ENCODE measurements around the gene PRKCA.

The PRKCA gene

DNA sequence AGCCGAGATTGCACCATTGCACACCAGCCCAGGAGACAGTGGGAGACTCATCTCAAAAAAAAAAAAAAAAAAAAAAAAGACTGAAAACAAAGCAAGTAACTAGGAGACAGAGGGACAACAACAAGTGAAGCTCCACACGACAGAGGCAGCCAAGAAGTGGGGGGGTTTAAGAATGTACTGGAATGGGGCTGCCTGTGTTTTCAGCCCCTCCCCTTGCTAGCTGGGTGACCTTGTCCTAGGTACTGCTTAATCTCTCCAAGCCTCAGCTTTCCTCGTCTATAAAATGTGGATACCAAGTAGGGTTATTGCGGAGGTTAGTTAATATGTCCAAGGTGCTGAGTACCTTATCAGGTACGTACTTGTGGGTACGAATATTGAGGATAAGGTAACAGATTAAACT lies 368.7 kb downstream of the PRKCA start:
- Histone ChIP-seq H3K9me3 (ENCODE audit: insufficient read depth, low read depth, low read length) (no peaks in the 10 kb centered on the region), H3K9me2 (replicated peaks; ENCODE audit: low read depth, low read length) (no peaks in the 10 kb centered on the region), H2AFZ (ENCODE audit: low read length) (no peak overlapping the region), H3K36me3 (ENCODE audit: insufficient read depth, low read length) (no peaks in the 10 kb centered on the region), H3K4me1 (ENCODE audit: insufficient read depth, low read length, poor library complexity, severe bottlenecking) (peaks cover 9% of the 10 kb centered on the region), H3K27me3 (ENCODE audit: insufficient read depth, low read length, poor library complexity, severe bottlenecking) (no peaks in the 10 kb centered on the region), H3K4me2 (ENCODE audit: low read depth, low read length, poor library complexity, severe bottlenecking) (no peak overlapping the region), H4K20me1 (ENCODE audit: insufficient read depth, low read length, poor library complexity, severe bottlenecking) (no peaks in the 10 kb centered on the region), H3K79me2 (ENCODE audit: insufficient read depth, low read length) (no peaks in the 10 kb centered on the region), H3K4me3 (ENCODE audit: low read length, poor library complexity, severe bottlenecking) (no peak overlapping the region), H3K9ac (ENCODE audit: low read depth, low read length, poor library complexity, severe bottlenecking) (no peak overlapping the region), H3F3A (ENCODE audit: low read depth) (no peaks in the 10 kb centered on the region)
- TF ChIP-seq, protein P1, sequence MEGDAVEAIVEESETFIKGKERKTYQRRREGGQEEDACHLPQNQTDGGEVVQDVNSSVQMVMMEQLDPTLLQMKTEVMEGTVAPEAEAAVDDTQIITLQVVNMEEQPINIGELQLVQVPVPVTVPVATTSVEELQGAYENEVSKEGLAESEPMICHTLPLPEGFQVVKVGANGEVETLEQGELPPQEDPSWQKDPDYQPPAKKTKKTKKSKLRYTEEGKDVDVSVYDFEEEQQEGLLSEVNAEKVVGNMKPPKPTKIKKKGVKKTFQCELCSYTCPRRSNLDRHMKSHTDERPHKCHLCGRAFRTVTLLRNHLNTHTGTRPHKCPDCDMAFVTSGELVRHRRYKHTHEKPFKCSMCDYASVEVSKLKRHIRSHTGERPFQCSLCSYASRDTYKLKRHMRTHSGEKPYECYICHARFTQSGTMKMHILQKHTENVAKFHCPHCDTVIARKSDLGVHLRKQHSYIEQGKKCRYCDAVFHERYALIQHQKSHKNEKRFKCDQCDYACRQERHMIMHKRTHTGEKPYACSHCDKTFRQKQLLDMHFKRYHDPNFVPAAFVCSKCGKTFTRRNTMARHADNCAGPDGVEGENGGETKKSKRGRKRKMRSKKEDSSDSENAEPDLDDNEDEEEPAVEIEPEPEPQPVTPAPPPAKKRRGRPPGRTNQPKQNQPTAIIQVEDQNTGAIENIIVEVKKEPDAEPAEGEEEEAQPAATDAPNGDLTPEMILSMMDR (conservative IDR thresholded peaks at IDR 0.05; ENCODE audit: low read length), result no peak
- TF ChIP-seq EZH2phosphoT487 (IDR thresholded peaks at IDR 0.05; ENCODE audit: borderline replicate concordance), result no peak

DNA sequence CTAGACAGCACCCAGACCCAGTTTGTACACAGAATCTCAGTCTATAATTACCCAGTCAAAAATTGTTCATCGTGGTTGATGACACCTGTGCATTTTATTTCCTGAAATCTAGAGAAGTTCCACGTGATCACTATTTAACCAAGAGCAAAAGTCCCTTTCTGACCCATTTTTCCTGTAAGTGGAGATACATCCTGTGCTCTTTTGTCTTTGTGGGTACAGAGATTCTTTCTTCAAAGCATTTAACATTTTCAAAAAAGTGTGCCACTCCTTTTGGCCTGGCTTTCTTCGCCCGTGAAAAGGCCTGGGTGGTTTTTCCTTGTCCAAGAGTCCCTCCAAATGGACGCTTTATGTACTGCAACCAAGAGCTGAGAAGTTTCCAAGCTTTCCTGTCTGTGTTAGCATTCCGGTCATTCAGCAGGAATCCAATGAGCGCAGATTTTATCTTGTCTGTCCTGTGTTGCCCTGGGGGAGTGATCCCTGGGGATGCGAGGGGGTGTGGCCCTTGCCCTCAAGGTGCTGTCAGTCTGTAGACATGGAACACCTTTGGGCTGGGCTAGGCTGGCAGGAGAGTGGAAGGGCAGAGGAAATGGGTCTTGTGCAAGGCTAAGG lies 371.4 kb downstream of the PRKCA start:
- Histone ChIP-seq H3K9ac (ENCODE audit: low read depth, low read length, poor library complexity, severe bottlenecking) (no peak overlapping the region), H3K36me3 (ENCODE audit: insufficient read depth, low read length) (no peaks in the 10 kb centered on the region), H3K9me2 (replicated peaks; ENCODE audit: low read depth, low read length) (no peaks in the 10 kb centered on the region), H3K79me2 (ENCODE audit: insufficient read depth, low read length) (no peaks in the 10 kb centered on the region), H3K27me3 (ENCODE audit: insufficient read depth, low read length, poor library complexity, severe bottlenecking) (no peaks in the 10 kb centered on the region), H4K20me1 (ENCODE audit: insufficient read depth, low read length, poor library complexity, severe bottlenecking) (no peaks in the 10 kb centered on the region), H3K4me1 (ENCODE audit: insufficient read depth, low read length, poor library complexity, severe bottlenecking) (no peaks in the 10 kb centered on the region), H3K4me2 (ENCODE audit: low read depth, low read length, poor library complexity, severe bottlenecking) (no peak overlapping the region), H3K4me3 (ENCODE audit: low read length, poor library complexity, severe bottlenecking) (no peak overlapping the region), H3K9me3 (ENCODE audit: insufficient read depth, low read depth, low read length) (no peaks in the 10 kb centered on the region), H2AFZ (ENCODE audit: low read length) (no peak overlapping the region), H3F3A (ENCODE audit: low read depth) (no peaks in the 10 kb centered on the region)
- TF ChIP-seq EZH2phosphoT487 (IDR thresholded peaks at IDR 0.05; ENCODE audit: borderline replicate concordance), result no peak
- TF ChIP-seq, protein P1 (conservative IDR thresholded peaks at IDR 0.05; ENCODE audit: low read length), result peak; percentile 71

DNA sequence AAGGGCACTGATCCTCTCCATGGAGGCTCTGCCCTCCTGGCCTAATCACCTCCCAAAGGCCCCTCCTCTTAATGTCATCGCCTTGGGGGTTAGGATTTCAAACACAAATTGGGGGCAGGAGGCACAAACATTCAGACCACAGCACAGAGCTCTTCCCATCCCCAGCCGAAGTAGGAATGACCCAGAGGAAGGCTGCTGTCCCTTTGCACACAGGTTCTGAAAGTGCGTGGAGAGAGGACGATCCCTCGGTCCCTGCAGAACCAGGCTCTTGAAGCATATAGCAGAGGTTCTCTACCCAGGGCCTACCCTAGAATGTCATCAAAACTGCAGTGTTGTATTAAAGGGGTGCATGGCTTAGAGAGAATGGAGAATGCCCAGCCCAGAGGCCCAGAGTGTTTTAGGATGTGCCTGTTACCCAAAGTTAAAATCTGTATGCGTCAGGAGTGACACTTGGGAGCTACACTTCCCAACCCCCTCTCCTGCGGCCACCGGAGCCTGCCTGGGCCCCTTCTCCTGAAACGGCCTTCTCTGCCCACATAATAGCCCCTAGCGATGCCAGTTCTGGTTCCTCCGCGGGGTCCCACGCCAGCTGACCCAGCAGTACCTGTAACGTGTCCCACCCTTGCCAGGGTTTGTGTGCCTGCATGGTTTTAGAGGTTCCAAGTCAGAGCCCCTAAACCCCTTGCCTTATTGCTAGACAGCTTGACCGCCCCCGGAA lies 373.0 kb downstream of the PRKCA start:
- Histone ChIP-seq H3F3A (ENCODE audit: low read depth) (no peaks in the 10 kb centered on the region), H3K4me1 (ENCODE audit: insufficient read depth, low read length, poor library complexity, severe bottlenecking) (no peaks in the 10 kb centered on the region)

More for the DNA sequence above, 373.0 kb downstream of the PRKCA start:
- Histone ChIP-seq H3K9me2 (replicated peaks; ENCODE audit: low read depth, low read length) (no peaks in the 10 kb centered on the region), H3K4me3 (ENCODE audit: low read length, poor library complexity, severe bottlenecking) (no peak overlapping the region), H3K79me2 (ENCODE audit: insufficient read depth, low read length) (no peaks in the 10 kb centered on the region), H2AFZ (ENCODE audit: low read length) (no peak overlapping the region), H3K4me2 (ENCODE audit: low read depth, low read length, poor library complexity, severe bottlenecking) (no peak overlapping the region), H3K27me3 (ENCODE audit: insufficient read depth, low read length, poor library complexity, severe bottlenecking) (no peaks in the 10 kb centered on the region), H4K20me1 (ENCODE audit: insufficient read depth, low read length, poor library complexity, severe bottlenecking) (no peaks in the 10 kb centered on the region), H3K9ac (ENCODE audit: low read depth, low read length, poor library complexity, severe bottlenecking) (no peak overlapping the region), H3K9me3 (ENCODE audit: insufficient read depth, low read depth, low read length) (no peaks in the 10 kb centered on the region), H3K36me3 (ENCODE audit: insufficient read depth, low read length) (no peaks in the 10 kb centered on the region)
- no peak for TF ChIP-seq EZH2phosphoT487 (IDR thresholded peaks at IDR 0.05; ENCODE audit: borderline replicate concordance)
- TF ChIP-seq, protein P1 (conservative IDR thresholded peaks at IDR 0.05; ENCODE audit: low read length), result no peak
